CD4-positive, alpha-beta T cell treated with Interferon alpha-2 for 1 hour (primary cell): Measurements from ENCODE around the gene DOK7.

ENCODE experiments used
- DNase-seq, 2 donors: peaks; one replicate each; pipeline ENCODE4 v3.0.0-alpha.2; 2020 to 2022

DOK7 gene

GRCh38 chr4:3492741-3493719, 29.9 kb downstream of the DOK7 start:
- DNase-seq, result no peak

GRCh38 chr4:3493720-3494461, 30.8 kb downstream of the DOK7 start:
- DNase-seq, result no peak

GRCh38 chr4:3494462-3494871, 31.4 kb downstream of the DOK7 start:
- DNase-seq, result no peak

- DNase-seq, result no peak
Measured at GRCh38 chr4:3495204-3495975, 32.3 kb downstream of the DOK7 start.

- no peak for DNase-seq
Measured at GRCh38 chr4:3496021-3496420, 32.9 kb downstream of the DOK7 start.

- no peak for DNase-seq
Measured at GRCh38 chr4:3497095-3497494, 34.0 kb downstream of the DOK7 start.

GRCh38 chr4:3497523-3498389, 34.6 kb downstream of the DOK7 start:
- no peak for DNase-seq

- no peak for DNase-seq
Measured at GRCh38 chr4:3498407-3498806, 35.3 kb downstream of the DOK7 start.

GRCh38 chr4:3498901-3499510, 35.9 kb downstream of the DOK7 start:
- no peak for DNase-seq

GRCh38 chr4:3499710-3500109, 36.6 kb downstream of the DOK7 start:
- no peak for DNase-seq

- no peak for DNase-seq
Measured at GRCh38 chr4:3500111-3500510, 37.0 kb downstream of the DOK7 start.

GRCh38 chr4:3500634-3501101, 37.6 kb downstream of the DOK7 start:
- no peak for DNase-seq

- DNase-seq, result no peak
Measured at GRCh38 chr4:3501126-3501824, 38.2 kb downstream of the DOK7 start.

GRCh38 chr4:3501825-3502425, 38.8 kb downstream of the DOK7 start:
- no peak for DNase-seq

- DNase-seq, result no peak
Measured at GRCh38 chr4:3502941-3503936, 40.1 kb downstream of the DOK7 start.

- DNase-seq, result no peak
Measured at GRCh38 chr4:3505231-3505630, 42.1 kb downstream of the DOK7 start.

- no peak for DNase-seq
Measured at GRCh38 chr4:3508542-3508941, 45.4 kb downstream of the DOK7 start.

- no peak for DNase-seq
Measured at GRCh38 chr4:3510481-3510880, 47.4 kb downstream of the DOK7 start.

- DNase-seq, result no peak
Measured at GRCh38 chr4:3511187-3511586, 48.1 kb downstream of the DOK7 start.
